Urothelium cell line (cell line): ENCODE data around the gene SPATA4.

Experiments used
- DNase-seq: peaks from one replicate; pipeline ENCODE4 v3.0.0; 2011; ENCODE audit warnings: low spot score, mixed read lengths
- FAIRE-seq: peaks from 2 replicates; lab custom pipeline; 2011; peaks lifted over from hg19 to GRCh38; lab: Jason Lieb, UNC

The SPATA4 gene

DNA sequence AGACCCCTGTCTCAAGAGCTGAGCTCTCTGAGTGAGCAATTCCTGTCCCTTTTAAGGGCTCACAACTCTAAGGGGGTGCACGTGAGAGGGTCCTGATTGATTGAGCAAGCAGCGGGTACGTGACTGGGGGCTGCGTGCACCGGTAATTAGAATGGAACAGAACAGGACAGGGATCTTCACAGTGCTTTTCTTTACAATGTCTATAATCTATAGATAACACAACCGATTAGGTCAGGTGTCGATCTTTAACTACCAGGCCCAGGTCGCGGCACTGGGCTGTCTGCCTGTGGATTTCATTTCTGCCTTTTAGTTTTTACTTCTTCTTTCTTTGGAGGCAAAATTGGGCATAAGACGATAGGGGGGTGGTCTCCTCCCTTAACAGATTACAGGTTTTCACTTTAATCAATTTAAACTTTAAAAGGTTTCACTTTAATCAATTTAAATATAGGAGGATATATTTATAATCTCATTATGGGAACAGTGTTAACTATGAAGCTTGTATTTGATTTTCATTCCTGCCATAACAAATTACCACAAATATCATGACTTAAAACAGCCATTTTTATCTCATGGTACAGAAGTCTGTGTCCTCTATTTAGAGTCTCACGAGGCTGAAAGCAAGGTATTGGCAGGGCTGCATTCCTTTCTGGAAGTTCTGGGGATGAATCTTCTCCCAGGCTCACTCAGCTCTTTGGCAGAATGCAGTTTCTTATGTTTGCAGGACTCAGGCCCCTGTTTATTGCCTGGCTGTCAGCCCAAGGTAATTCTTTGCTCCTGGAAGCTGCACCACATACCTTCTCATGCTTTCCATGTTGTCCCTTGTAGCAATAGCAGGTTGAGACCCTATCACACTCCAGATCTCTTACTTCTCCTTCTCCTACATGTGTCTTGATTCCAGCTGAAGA is 5.2 kb downstream of the SPATA4 start:
- FAIRE-seq (no peak), DNase-seq (no peak)

DNA sequence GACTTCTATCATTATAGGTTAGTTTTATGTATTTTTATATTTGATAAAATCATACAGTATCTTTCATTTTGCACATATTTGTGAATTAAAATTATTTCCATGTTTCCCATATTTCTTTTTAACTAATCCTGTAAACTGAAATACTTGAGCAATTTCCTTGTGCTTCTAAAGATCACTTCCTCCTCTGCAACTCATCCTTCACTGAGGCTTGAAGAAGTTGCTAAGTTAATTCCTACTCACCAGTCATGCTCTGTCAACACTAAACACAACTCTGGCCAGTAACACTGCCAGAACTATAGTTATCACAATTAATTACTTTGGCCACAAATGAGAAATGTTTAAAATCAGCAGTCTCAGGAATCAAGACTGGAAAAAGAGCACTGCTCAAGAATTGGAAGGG is 6.7 kb downstream of the SPATA4 start:
- DNase-seq (no peak), FAIRE-seq (no peak)

DNA sequence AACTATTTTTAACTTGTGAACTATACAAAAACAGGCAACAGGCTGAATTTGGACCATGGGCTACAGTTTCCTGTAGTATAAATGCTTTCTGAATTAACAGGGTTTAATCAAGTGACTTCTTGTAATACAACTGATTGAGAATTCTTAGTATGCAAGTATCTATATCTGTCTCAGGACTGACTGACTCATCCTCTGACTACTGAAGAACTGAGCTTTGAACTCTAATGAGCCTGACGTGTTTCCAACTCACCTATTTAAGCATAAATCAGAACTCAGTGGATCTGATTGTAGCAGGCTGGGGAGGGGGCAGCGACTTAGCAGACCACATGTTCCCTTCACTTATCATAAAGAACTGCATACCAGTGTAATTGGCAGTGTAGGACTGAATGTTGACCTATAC is 7.8 kb downstream of the SPATA4 start:
- DNase-seq (no peak), FAIRE-seq (no peak)

DNA sequence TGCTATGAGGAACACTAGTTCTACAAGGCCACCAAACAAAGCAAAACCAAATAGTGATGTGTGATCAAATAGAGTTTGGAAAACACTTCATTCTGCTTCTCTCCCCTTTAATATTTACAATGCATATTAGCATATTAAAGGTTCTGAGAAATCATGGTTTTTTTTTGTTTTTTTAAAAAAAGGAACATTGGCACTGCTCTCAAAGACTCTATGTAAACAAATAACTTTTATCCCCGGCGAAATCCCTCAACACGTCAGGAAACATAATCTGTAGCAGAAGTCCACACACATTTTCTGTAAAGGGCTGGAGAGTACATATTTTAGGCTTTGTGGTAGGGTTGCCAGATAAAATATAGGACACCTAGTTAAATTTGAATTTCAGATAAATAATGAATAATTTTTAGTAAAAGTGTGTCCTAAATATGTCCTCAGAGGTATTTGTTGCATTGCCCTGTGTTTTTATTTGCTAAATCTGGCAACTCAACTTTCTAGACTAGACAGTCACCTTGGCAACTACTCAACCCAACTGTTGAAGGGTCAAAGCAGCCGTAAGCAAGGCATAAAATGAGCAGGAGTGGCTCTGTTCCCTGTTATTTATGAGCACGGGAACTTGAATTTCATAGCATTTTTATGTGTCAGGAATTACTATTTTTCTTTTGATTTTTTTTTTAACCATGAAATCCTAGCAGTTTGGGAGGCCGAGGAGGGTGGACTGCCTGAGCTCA is 8.6 kb downstream of the SPATA4 start:
- FAIRE-seq, result no peak
- no peak for DNase-seq

- FAIRE-seq, result no peak
- no peak for DNase-seq
These were observed 9.3 kb downstream of the SPATA4 start for GRCh38 chr4:176186067-176186466.

DNA sequence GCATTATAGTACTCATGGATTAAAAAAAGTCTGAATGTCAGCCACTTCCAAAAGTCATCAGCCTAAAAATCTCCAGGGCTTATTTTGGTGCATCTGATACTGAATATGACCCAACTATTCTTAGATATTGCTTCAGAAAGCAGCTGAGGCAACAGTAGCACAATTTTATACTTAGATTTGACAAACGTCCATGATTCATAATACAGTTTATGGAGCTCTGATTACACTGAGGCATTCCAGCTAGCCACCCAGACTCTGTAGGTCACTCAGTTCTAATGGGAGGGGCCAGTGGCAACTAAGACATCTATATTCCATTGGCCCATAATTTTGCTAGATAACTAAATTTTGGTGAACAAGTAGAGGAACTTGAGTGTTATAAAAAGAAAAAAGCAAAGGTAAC is 10.3 kb downstream of the SPATA4 start:
- no peak for DNase-seq

DNA sequence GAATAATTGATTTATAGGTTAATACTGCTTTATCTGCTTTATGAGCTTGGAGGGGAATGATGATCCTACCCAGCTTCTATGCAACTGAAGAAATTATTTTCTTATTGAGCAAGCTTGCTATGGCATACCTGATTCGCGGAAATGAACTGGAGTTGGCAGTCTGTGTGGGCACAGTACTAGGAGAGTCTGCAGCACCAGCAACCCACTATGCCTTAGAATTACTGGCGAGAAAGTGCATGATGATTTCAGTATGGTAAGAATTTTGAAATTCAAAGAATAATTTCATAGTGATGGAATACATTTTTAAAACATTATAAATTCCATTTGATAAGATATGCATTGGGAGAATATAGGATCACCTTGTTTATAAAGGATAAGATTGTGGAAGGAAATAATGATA is 32.3 kb downstream of the SPATA4 start:
- no peak for DNase-seq
- FAIRE-seq, result no peak

More for the DNA sequence above, 10.3 kb downstream of the SPATA4 start:
- FAIRE-seq, result no peak

DNA sequence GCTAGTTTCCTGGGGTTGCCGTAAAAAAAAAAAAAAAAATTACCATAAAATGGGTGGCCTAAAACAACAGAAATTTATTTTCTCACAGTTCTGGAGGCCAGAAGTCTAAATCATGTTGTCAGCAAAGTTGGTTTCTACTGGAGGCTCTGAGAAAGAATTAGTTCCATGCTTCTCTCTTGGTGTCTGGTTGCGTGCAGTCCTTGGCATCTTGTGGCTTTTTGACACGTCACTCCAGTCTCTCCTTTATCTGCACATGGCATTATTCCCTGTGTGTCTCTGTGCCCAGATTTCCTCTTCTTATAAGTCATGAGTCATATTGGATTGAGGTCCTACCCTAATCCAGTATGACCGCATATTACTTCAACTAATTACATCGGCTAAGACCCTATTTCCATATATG is 38.7 kb downstream of the SPATA4 start:
- DNase-seq (no peak), FAIRE-seq (no peak)

DNA sequence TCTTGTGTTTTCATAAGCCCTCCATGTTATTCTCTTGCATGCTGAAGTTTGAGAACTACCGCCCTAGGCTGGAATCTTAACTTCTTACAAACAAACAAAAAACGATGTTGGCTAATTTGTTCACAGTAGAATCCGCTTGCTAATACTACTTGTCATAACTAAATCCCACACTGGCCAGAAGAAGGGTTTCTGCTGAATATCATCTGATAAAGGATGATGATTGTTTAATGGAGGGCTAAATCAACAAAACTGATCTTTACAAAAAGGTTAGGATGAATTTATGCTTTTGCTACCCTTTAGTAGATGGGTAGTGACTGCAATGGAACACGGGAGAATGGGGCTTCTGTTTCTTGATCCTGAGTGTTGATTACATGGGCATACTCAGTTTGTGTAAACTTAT is 42.3 kb downstream of the SPATA4 start:
- FAIRE-seq, result no peak
- no peak for DNase-seq

GRCh38 chr4:176150704-176151103 is 44.7 kb downstream of the SPATA4 start:
- DNase-seq, result no peak
- FAIRE-seq, result no peak

DNA sequence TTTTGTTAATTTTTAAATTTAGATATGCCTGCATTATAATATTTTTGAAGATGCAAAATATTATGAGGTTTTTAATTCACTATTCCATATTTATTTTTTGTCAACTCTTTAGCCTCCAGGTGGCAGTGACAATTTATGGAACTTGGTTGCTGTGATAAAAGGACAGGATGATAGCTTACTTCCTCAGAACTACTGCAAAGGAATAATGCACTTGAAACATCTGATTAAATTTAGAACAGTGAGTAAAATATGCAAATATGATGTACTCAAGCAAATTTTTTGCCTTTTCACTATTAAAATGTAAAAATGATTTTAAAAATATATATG is 45.1 kb downstream of the SPATA4 start:
- FAIRE-seq (no peak), DNase-seq (no peak)

GRCh38 chr4:176149680-176150355 is 45.6 kb downstream of the SPATA4 start:
- FAIRE-seq (no peak), DNase-seq (no peak)

GRCh38 chr4:176142253-176142652 is 53.1 kb downstream of the SPATA4 start:
- FAIRE-seq (no peak), DNase-seq (no peak)

- no peak for DNase-seq
- no peak for FAIRE-seq
These were observed 55.9 kb downstream of the SPATA4 start for GRCh38 chr4:176139518-176139917.

GRCh38 chr4:176137631-176138030 is 57.8 kb downstream of the SPATA4 start:
- FAIRE-seq (no peak), DNase-seq (no peak)

- FAIRE-seq (no peak), DNase-seq (no peak)
These were observed 60.7 kb downstream of the SPATA4 start for GRCh38 chr4:176134670-176135069.
